CD4-positive, alpha-beta T cell treated with Interleukin-21 for 1 hour (primary cell): ENCODE data around the gene SMIM14.
"Not testable (repeated sequence)": the region's sequence is repeated elsewhere in the genome, so short reads cannot be mapped to it uniquely, and the experiment has no call there.

Experiments used
- DNase-seq: peaks from one replicate; pipeline ENCODE4 v3.0.0-alpha.2; 2020

Gene SMIM14

GRCh38 chr4:39591290-39591689, 47.4 kb downstream of the SMIM14 start:
- no peak for DNase-seq

- no peak for DNase-seq
Observed at GRCh38 chr4:39587881-39588280, 50.8 kb downstream of the SMIM14 start.

- no peak for DNase-seq
Observed at GRCh38 chr4:39574946-39575345, 63.7 kb downstream of the SMIM14 start.

- no peak for DNase-seq
Observed at GRCh38 chr4:39571504-39571903, 67.2 kb downstream of the SMIM14 start.

- DNase-seq, result no peak
Observed at GRCh38 chr4:39571054-39571453, 67.6 kb downstream of the SMIM14 start.

- DNase-seq, result no peak
Observed at GRCh38 chr4:39569209-39569608, 69.5 kb downstream of the SMIM14 start.

GRCh38 chr4:39568805-39569204, 69.9 kb downstream of the SMIM14 start:
- peak; percentile 25 for DNase-seq

GRCh38 chr4:39565878-39566600, 72.6 kb downstream of the SMIM14 start:
- no peak for DNase-seq

GRCh38 chr4:39563346-39563847, 75.3 kb downstream of the SMIM14 start:
- DNase-seq, result no peak

GRCh38 chr4:39562792-39563191, 75.9 kb downstream of the SMIM14 start:
- no peak for DNase-seq

- DNase-seq, result no peak
Observed at GRCh38 chr4:39559626-39560025, 79.0 kb downstream of the SMIM14 start.

GRCh38 chr4:39555472-39555871, 83.2 kb downstream of the SMIM14 start:
- DNase-seq, result no peak

- no peak for DNase-seq
Observed at GRCh38 chr4:39548425-39549067, 90.1 kb downstream of the SMIM14 start.

GRCh38 chr4:39544580-39545315, 93.9 kb downstream of the SMIM14 start:
- DNase-seq, result no peak

- not testable (repeated sequence) for DNase-seq
Observed at GRCh38 chr4:39544080-39544479, 94.6 kb downstream of the SMIM14 start.

GRCh38 chr4:39543034-39543433, 95.6 kb downstream of the SMIM14 start:
- no peak for DNase-seq

GRCh38 chr4:39542611-39543012, 96.1 kb downstream of the SMIM14 start:
- DNase-seq, result no peak

- DNase-seq, result no peak
Observed at GRCh38 chr4:39541987-39542610, 96.6 kb downstream of the SMIM14 start.

GRCh38 chr4:39539089-39539611, 99.5 kb downstream of the SMIM14 start:
- DNase-seq, result no peak

- DNase-seq, result no peak
Observed at GRCh38 chr4:39533541-39533940, 105.1 kb downstream of the SMIM14 start.

GRCh38 chr4:39532237-39532636, 106.4 kb downstream of the SMIM14 start:
- not testable (repeated sequence) for DNase-seq

- no peak for DNase-seq
Observed at GRCh38 chr4:39530682-39531081, 108.0 kb downstream of the SMIM14 start.

- no peak for DNase-seq
Observed at GRCh38 chr4:39529534-39529933, 109.1 kb downstream of the SMIM14 start.
